NCI-H446 treated with DMSO at 0.1 percent for 48 hours (cell line): Measurements from ENCODE around the gene ZFYVE28.
A peak's percentile ranks its signal among the peaks of the same experiment; 100 is the strongest.
"Not testable (repeated sequence)": the region's sequence is repeated elsewhere in the genome, so short reads cannot be mapped to it uniquely, and the experiment has no call there.

ENCODE experiments used
- DNase-seq: peaks from one replicate; lab custom pipeline; 2025; lab: John Stamatoyannopoulos, UW

The ZFYVE28 gene

GRCh38 chr4:2246384-2247127 is 171.9 kb downstream of the ZFYVE28 start:
- no peak for DNase-seq

- no peak for DNase-seq
Measured at GRCh38 chr4:2245787-2246275, 172.6 kb downstream of the ZFYVE28 start.

- DNase-seq = no peak
Measured at GRCh38 chr4:2245057-2245786, 173.2 kb downstream of the ZFYVE28 start.

GRCh38 chr4:2243681-2244380 is 174.6 kb downstream of the ZFYVE28 start:
- DNase-seq = no peak

- DNase-seq = peak; percentile 76
Measured at GRCh38 chr4:2241410-2242353, 176.8 kb downstream of the ZFYVE28 start, which contains the start of the genes HAUS3 and POLN. TSS of gene HAUS3 (minus strand) at chr4:2242121. CDS start at chr4:2240946, 1,175 bp downstream. TSS of gene POLN (minus strand) at chr4:2242121. CDS start at chr4:2229231, 12,890 bp downstream.

- DNase-seq = no peak
Measured at GRCh38 chr4:2241003-2241402, 177.4 kb downstream of the ZFYVE28 start.

GRCh38 chr4:2236944-2237666 is 181.3 kb downstream of the ZFYVE28 start:
- DNase-seq = no peak

- no peak for DNase-seq
Measured at GRCh38 chr4:2231082-2231481, 187.4 kb downstream of the ZFYVE28 start.

- no peak for DNase-seq
Measured at GRCh38 chr4:2226261-2226660, 192.2 kb downstream of the ZFYVE28 start.

GRCh38 chr4:2222838-2223237 is 195.6 kb downstream of the ZFYVE28 start:
- DNase-seq = no peak

GRCh38 chr4:2221378-2221777 is 197.1 kb downstream of the ZFYVE28 start:
- DNase-seq = not testable (repeated sequence)

GRCh38 chr4:2220016-2220630 is 198.3 kb downstream of the ZFYVE28 start:
- DNase-seq = no peak
